CD4-positive, alpha-beta T cell treated with Interleukin-4 for 1 hour (primary cell): Measurements from ENCODE around the gene ZNF592.

Experiments used
- DNase-seq, 2 donors: peaks; one replicate each; pipeline ENCODE4 v3.0.0-alpha.2; 2020 to 2022

The ZNF592 gene, protein sequence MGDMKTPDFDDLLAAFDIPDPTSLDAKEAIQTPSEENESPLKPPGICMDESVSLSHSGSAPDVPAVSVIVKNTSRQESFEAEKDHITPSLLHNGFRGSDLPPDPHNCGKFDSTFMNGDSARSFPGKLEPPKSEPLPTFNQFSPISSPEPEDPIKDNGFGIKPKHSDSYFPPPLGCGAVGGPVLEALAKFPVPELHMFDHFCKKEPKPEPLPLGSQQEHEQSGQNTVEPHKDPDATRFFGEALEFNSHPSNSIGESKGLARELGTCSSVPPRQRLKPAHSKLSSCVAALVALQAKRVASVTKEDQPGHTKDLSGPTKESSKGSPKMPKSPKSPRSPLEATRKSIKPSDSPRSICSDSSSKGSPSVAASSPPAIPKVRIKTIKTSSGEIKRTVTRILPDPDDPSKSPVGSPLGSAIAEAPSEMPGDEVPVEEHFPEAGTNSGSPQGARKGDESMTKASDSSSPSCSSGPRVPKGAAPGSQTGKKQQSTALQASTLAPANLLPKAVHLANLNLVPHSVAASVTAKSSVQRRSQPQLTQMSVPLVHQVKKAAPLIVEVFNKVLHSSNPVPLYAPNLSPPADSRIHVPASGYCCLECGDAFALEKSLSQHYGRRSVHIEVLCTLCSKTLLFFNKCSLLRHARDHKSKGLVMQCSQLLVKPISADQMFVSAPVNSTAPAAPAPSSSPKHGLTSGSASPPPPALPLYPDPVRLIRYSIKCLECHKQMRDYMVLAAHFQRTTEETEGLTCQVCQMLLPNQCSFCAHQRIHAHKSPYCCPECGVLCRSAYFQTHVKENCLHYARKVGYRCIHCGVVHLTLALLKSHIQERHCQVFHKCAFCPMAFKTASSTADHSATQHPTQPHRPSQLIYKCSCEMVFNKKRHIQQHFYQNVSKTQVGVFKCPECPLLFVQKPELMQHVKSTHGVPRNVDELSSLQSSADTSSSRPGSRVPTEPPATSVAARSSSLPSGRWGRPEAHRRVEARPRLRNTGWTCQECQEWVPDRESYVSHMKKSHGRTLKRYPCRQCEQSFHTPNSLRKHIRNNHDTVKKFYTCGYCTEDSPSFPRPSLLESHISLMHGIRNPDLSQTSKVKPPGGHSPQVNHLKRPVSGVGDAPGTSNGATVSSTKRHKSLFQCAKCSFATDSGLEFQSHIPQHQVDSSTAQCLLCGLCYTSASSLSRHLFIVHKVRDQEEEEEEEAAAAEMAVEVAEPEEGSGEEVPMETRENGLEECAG (N-terminal part only)

DNA sequence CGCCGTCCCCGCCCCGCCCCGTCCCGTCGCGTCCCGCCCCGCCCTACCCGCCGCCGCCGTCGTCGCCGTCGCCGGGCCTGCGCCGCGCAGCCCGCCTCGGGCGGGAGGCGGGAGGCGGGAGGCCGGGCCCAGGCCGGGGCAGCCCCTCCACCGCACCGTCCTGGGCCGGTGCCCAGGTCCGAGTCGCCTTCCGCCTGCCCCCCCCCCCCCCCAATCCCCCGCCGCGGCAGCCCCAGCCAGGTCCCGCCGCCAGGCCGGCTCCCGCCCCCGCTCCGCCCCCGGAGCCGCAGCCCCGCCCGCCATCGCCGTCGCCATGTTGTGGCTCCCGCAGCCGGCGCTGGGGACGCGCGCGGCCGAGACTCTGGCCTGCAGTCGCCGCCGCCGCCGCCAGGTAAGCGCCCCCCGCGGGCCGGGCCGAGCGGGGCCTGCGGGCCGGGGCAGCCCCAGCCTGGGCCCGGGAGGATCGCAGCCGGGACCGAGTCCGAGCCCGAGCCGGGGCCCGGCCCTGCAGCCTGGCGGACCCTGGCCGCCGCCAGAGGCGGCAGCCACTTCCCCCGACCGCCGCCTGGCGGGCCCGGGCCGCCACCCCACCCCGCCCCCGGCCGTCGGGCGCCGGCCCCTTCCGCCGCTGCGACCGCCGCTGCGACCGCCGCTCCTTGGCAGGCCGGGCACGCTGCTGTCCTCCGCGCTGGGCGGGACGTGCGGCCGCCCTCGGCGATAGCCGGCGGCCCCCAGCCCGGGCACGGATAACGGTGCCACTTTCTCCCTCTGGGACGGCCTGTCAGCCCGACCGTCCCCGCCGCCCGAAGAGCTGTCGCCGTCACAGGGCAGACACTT lies at the start of gene ZNF592:
ZNF592 (plus strand) TSS at position 319 of the 837 bp plus-strand sequence. CDS start 34,084 bp downstream, outside the sequence.
- DNase-seq, result peak; percentile 83 to 87

DNA sequence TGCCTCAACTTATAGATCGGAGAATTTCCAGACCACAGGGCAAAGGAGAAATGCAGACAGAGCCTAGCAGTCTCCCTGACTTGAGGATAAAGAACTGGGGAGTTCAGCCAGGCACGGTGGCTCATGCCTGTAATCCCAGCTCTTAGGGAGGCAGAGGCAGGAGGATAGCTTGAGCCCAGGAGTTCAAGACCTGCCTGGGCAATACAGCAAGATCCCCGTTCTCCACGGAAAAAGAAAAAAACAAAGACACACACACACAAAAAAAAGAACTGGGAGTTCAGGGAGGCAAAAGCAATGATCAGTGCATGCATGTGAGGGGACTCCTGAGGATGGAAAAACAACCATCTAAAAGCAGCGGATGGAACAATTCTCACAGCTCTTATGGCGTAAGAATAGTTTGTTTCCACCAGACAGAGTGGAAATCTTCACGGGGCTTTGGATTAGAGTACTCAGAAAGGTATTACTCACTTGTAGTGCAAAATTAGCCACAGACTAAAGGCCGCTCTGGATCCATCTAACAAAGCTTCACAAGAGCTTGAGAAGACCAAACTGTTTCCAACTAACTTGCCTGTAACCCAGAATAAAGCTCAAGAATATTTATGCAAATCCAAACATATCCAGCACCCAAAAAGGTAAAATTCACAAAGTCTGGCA lies 48.7 kb upstream of the ZNF592 start:
- DNase-seq, result no peak

DNA sequence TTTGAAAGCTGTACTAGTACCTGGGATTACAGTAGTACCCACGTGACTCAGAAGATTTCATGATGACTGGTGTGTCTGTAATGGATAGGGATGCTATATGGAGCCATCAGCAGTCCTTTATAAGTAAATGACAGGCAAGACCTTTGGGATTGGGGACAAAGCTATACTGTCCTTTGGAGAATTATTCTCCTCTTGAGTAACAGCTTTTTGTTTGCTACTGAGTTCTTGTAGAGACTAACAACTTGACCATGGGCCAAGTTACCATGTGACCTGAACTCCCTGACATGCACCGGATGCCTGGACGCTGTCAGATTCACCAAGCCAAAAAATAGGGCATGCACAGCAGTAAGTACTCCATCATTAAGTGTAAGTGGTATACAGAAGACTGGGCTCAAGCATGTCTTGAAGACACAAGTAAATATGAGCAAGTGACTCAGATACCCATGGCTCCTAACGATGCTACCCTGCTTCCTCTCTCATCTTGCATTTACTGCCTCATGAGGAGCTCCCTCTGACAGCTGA lies 45.4 kb upstream of the ZNF592 start:
- DNase-seq, result no peak

DNA sequence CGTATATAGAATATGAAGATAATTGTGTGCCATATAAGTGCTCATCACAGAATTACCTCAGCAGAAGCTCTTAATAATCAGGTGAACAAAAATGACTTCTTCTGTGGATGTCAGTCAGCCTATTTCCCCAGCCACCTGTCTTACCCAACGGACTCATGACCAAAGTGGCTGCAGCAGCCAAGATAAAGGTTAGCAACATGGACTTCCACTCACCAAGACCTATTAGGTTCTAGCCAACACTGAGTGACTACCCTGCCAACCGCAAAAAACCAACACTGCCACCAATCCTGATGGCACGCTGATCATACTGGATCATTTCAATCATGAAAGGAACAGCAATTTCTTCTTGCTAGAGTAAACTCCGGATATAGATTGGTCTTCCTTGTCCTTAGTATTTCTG lies 44.6 kb upstream of the ZNF592 start:
- no peak for DNase-seq

DNA sequence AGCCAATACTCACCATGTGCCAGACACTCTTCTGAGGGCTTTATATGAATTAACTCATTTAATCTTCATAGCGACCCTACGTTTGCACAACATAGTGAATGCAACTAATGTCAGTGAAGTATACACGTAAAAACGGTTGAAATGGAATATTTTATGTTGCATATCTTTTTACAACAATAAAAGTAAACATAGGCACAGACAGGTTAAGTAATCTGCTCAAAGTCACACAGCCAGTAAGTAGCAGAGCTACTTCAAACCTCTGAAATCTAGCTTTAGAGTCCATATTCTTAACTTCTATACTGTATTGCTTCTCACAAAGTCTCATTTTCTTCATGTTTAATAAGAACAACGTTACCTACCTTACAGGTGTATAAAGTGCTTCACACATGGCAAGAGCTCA lies 34.0 kb upstream of the ZNF592 start:
- DNase-seq, result no peak

DNA sequence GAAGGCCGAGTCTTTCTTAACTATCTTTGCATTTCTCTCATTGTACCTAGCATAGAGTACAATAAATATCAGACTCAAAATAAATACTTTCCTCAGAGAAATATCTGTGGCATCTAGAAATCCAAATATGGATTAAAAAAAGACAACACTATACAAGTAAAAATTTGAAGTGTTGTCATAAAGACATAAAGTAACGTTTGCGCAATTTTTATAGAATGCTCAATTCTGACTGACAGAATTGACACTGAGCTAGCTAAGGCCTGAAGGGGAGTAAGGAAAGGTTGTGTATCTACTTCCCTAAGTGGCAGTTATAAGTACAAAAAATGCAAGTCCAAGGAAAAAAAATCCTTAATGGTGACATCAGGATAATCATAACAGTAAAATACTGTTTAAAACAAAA lies 33.6 kb upstream of the ZNF592 start:
- DNase-seq, result no peak

DNA sequence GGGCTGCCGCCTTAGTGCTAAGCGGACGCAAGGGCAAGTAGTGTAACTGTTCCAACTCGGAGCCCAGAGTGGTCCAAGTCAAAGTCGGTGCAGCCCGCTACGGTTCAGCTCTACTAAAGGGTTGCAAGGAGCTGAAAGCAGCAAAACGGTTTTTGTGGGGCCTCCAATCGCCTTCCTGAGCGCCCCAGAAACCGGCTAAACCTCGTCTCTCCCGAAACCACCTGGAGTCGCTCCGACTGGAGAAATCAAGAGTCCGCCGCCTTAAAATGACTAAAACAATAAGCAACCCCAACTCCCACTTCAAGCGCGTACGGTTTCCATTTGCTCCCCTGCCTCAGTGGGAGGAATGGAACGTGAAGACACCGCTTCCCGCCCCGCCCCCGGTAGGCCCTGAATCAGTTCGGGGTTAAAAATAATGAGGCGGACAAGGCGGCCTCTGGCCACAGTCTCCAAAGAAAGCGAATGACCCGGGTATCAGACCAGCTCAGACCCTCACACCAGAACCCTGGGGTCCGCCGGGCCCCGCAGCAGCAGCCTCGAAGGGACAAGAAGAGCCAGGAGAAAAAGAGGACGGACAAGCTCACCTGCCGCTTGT lies 32.9 kb upstream of the ZNF592 start:
- DNase-seq, result peak in 1 of 2 donors; percentile 28

DNA sequence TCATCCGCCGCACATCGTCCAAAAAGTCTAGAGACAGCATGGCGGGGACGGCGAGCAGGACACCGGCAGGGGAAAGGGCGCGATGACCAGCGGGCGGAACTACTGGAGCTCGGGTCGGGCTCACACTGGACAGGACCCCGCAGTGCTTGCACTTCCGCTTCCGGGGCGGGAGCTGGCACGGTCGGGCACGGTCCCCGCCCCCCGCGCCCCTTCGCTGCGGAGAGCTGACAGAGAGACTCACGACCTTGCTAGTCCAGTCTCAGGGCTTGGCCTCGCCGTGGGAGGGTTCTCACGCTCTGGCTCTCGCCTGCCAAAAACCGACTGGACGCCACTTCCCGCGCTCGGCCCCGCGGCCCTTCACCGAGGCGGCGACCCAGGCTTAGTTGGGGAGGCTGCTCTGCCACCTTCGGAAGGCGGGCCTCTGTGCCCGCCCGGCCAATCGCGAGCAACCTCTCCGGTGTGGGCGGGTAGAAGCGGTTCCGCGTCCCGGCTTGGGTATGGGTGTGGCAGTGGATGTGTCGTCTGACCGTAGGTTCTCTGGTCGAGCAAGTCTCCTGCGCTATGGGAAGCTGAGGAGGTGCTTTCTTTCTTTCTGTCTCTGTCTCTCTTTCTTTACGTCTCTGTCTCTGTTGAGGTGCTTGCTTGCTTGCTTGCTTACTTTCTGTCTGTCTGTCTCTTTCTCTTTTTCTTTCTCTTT lies 32.2 kb upstream of the ZNF592 start, which contains the start of gene SEC11A:
SEC11A (minus strand) TSS at position 104 of the 697 bp plus-strand sequence; CDS start at position 40, 64 bp downstream.
- peak; percentile 93 to 94 for DNase-seq

DNA sequence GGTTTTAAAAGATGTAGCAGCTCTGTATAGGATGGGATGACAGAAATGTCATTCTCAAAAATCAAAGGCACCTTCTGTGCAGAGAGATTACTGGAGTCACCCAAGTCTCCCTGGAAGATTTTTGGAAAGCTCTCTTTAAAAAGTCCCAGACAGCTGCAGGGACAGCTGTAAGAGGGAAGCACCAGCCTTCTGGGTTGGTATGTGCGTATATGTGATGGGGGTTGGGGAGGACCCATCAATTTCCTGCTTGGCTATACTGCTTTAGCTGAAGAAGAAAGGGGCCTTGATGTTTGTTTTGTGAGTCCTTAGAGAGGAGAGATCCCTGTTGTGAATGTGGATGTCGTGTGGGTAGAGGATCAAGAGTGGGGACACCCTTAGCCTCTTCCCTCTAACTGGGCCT lies 27.0 kb upstream of the ZNF592 start:
- peak; percentile 15 to 28 for DNase-seq

DNA sequence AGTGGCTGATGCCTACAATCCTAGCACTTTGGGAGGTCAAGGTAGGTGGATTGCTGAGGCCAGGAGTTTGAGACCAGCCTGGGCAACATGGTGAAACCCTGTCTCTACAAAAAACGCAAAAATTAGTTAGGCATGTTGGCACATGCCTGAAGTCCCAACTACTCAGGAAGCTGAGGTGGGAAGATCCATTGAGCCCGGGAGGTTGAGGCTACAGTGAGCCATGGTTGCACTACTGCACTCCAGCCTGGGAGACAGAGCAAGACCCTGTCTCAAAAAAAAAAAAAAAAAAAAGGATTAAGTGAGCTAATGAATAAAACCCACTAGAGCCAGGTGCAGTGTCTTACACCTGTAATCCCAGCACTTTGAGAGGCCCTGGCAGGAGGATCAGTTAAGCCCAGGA lies 25.8 kb upstream of the ZNF592 start:
- no peak for DNase-seq

DNA sequence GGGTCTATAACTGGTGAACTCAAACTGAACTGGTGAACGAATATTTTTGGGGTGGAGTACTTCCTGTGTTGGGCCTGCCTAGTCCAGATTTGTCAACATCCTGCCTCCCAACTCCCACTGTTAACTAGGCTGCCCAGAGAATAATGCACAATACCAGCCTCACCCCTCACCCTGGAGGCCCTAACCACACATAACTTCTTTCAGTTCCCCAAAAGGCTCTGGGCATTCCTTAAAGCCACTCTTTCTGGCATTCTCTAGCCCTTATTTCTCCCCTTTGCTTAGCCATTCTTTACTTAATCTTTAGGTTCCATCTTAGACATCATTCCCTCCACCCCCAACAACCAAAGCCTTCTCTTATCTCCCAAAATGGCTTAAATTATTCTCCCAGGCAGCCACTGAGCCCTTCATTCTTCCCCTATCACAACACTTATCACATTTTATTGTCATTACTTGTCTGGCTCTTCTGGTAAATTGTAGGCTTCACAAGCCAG lies 23.3 kb upstream of the ZNF592 start:
- peak; percentile 59 to 72 for DNase-seq

DNA sequence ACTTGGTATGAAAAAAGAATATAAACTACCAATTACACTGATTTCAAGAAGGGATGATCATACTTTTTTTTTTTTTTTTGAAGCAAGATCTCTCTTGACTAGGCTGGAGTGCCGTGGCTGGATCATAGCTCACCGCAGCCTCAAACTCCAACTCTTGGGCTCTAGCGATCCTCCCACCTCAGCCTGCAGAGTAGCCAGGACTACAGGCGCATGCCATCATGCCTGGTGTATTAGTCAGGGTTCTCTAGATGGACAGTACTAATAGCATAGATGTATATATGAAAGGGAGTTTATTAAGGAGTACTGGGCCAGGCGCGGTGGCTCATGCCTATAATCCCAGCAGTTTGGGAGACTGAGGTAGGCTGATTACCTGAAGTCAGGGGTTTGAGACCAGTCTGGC lies 21.0 kb upstream of the ZNF592 start:
- no peak for DNase-seq

DNA sequence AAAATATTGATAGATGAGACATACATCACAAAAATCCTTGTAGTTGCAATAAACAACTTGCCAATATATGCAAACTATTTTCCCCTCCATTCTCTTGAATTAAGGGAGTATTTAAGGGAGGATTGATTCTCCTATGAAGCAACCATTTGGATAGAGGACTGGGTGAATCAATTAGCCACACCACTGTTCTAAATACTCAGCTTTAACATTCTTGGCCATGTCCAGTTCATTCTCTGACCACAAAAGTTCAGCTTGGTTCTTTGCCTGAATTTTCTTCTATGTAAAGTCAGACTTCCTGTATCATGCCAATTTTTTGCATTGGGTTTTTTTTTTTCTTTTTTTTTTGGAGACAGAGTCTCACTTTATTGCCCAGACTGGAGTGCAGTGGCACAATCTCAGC lies 16.6 kb upstream of the ZNF592 start:
- DNase-seq, result no peak

DNA sequence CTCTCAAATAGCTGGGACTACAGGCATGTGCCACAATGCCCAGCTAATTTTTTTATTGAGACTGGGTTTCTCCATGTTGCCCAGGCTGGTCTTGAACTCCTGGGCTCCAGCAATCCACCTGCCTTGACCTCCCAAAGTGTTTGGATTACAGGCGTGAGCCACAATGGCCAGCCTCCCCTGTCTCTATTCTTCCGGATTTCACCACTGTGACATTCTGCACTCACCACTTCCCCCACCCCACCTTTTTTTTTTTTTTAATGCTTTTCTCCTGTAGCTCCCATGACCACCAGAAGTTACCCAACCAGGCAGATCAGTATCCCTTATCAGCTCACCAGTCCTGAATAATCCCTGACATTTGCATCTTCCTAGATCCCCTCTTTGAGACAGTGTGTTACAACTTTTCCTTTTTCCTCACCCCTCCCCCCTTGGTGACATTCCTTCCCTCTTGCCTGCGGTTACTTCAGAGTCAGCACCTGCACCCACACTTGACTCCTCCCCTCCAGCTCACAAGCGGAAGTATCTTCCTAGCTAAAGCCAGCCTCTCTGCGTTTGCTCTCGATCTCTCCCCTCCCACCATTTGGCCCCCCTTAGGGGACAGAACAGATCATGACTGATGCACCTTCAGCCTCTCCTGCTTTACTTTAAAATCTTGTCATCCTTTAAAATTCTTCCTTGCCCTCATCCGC lies 13.5 kb upstream of the ZNF592 start:
- DNase-seq, result peak; percentile 79 to 80

DNA sequence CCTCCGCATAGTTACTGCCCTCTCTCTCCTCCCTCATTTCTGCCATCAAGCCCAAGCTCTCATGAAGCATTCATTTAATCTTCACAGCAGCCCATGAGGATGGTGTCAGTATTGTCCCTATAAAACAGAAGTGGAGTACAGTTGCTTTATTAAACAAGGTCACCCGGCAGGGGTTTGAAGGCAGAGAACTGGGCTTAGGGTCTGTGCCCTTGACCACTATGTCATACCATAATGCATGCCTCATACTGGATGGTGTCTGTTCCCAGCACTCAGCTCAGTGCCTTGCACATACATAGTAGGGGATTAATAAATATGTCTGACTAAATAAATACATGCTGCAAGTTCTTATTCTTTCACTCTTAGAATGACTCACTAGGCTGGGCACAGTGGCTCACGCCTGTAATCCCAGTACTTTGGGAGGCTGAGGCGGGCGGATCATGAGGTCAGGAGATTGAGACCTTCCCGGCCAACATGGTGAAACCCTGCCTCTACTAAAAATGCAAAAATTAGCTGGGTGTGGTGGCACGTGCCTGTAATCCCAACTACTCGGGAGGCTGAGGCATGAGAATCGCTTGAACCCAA lies 12.8 kb upstream of the ZNF592 start:
- peak in 1 of 2 donors; percentile 33 for DNase-seq

DNA sequence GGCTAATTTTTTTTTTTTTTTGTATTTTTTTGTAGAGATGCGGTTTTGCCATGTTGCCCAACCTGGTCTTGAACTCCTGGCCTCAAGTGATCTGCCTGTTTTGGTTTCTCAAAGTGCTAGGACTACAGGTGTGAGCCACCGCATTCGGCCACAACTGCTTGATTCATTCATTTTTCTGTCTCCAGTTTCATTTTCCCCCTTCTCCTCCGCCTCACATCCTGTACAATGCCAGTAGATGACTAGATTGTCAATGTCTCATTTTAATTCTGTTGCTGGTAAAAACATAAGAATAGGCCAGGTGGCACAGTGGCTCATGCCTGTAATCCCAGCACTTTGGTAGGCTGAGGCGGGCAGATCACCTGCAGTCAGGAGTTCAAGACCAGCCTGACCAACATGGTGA lies 12.0 kb upstream of the ZNF592 start:
- DNase-seq, result peak; percentile 53 to 79

DNA sequence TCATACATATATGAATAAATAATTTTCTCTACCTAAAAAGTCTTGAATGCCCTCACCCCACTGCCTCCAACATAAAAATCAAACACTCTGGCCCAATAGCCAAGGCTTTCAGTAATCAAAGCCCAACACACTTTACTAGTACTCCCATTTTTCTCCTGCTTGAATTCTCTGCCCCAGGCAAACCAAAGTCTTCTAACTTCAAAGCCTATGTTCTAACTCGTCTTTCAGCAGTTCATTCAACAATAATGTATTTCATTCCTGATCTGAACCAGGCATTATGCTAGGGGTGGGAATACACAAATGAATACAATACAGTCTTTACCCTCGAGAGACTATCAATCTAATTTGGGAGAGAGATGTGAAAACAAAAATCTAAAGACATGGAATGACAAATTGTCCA lies 11.4 kb upstream of the ZNF592 start:
- no peak for DNase-seq

DNA sequence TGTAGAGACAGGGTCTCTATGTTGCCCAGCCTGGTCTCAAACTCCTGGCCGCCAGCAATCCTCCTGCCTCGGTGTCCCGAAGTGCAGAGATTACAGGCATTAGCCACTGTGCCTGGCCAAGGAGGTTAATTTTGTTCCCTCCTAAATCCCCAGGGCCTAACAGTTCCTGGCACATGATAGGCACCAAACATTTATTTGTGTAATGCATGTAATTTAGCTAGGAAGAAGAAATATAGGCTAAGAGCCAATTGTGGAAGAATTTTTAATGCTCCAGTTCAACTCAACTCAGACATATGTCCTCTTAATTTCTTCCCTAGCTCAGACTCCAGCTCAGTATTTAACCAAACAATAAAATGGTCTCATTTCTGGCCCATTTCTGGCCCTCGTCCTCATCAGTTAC lies 7.7 kb upstream of the ZNF592 start:
- no peak for DNase-seq

DNA sequence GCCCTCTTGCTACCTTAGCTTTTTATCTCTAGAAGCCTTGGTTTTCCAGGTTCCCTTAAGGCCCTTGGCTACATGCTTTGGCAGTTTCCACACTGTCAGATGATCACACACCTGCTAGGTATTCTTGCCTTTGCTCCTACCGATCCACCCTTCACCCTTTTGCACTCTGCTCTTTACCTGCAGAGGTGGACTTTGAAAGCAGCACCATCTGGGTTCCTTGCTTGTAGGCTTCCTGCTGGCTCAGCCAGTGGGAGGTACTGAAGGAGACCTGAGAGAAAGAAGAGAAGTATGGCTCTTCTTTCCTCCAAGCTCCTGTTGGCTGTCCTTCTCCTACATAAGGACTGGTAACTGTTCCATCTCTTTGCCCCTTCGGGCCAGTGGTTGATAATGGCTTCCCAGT lies 7.3 kb upstream of the ZNF592 start:
- no peak for DNase-seq
